Body of pancreas (tissue), 4 donors: Measurements from ENCODE around the gene UTP20. TPM values are rescaled to one million over a fixed set of nuclear protein-coding genes. Genes with fewer than 3 reads are reported as not detected.

ENCODE experiments used
- ATAC-seq: fragments of 150-250 bp; one replicate; pipeline ENCODE4 v1.9.1; 2016
- DNase-seq, 4 donors: peaks; one replicate each; pipeline ENCODE4 v3.0.0-alpha.2; 2019
- H3K27ac ChIP-seq, 4 donors: fragments of 200-600 bp; sonication (generic); 1 replicate in 3 of 4; 2 replicates in 1 of 4; pipeline versions ENCODE4 v1.5.1 to v1.6.1; 2016 to 2019; ENCODE audit warnings: mild to moderate bottlenecking in 1 of 4, mixed read lengths in 1 of 4, moderate library complexity in 1 of 4
- H3K27me3 ChIP-seq, 2 donors: fragments of 200-600 bp; sonication (generic); one replicate each; pipeline ENCODE4 v1.6.0; 2016; ENCODE audit warnings: mild to moderate bottlenecking in 1 of 2
- H3K36me3 ChIP-seq, 2 donors: fragments of 200-600 bp; sonication (generic); replicated peaks in 1 of 2; 2 replicates each; pipeline ENCODE4 v1.5.1; 2016; ENCODE audit warnings: low read depth in 2 of 2; ENCODE audit not compliant: insufficient read depth in 1 of 2
- H3K4me1 ChIP-seq: fragments of 200-600 bp; sonication (generic); one replicate; pipeline ENCODE4 v1.6.0; 2016
- H3K4me3 ChIP-seq, 2 donors: fragments of 200-600 bp; sonication (generic); 1 replicate in 1 of 2; 2 replicates in 1 of 2; pipeline ENCODE4 v1.5.1; 2016 to 2019
- H3K9me3 ChIP-seq, 3 donors: fragments of 200-600 bp; sonication (generic); 1 replicate in 2 of 3; 2 replicates in 1 of 3; pipeline ENCODE4 v1.5.1; 2016
- CTCF ChIP-seq, 7 experiments: fragments of 450-650 bp in 4 of 7; fragments of 200-600 bp in 3 of 7; sonication (generic) in 3 of 7; IDR thresholded peaks; one replicate each; pipeline ENCODE4 v1.5.1; 2016 to 2019; ENCODE audit warnings: antibody characterized with exemption in 7 of 7
- POLR2A ChIP-seq, 3 donors: fragments of 450-650 bp; IDR thresholded peaks; one replicate each; pipeline ENCODE4 v1.6.1; 2016; ENCODE audit warnings: antibody characterized with exemption in 3 of 3, mild to moderate bottlenecking in 2 of 3
- WGBS, 2 donors: methylation state at CpG; one replicate each; pipeline ENCODE4 v1.1.5; 2017; 5-methylcytosine and 5-hydroxymethylcytosine counted together
- intact Hi-C: fragments of 100-400 bp; cut with DNase I; formaldehyde crosslinking; loops from one replicate; pipeline ENCODE4 v1.15.1; 2023
- total RNA-seq, 2 donors: library from RNA; depleted of rRNA; stranded (reverse); fragments of >200 nt; gene quantifications; one replicate each; pipeline ENCODE4 v1.1.0, GENCODE V29; 2016

The UTP20 gene
- total RNA-seq, 2 donors from 2014 or later = 7.5 to 7.9 TPM

GRCh38 chr12:101305226-101305779 lies 25.4 kb downstream of the UTP20 start:
- intact Hi-C loops = no loop called here
- H3K36me3 ChIP-seq = peaks cover 0 to 23% of the 10 kb centered on the region in 2 donors
- TF ChIP-seq POLR2A (IDR thresholded peaks at IDR 0.05) (no peak), CTCF (IDR thresholded peaks at IDR 0.05) (no peak)
- no peaks in the 10 kb centered on the region for H3K27me3 ChIP-seq
- no peak overlapping the region for H3K27ac ChIP-seq
- ATAC-seq = no peak
- DNase-seq = no peak
- WGBS, 2 donors = 92 to 95% methylated on average over 2 of the region's 2 CpGs
- no peaks in the 10 kb centered on the region for H3K4me1 ChIP-seq
- H3K9me3 ChIP-seq = no peaks in the 10 kb centered on the region
- no peak overlapping the region for H3K4me3 ChIP-seq

GRCh38 chr12:101305794-101306193 lies 25.9 kb downstream of the UTP20 start:
- DNase-seq (no peak), ATAC-seq (no peak)
- no peaks in the 10 kb centered on the region for H3K27me3 ChIP-seq
- intact Hi-C loops = no loop called here
- no peaks in the 10 kb centered on the region for H3K4me1 ChIP-seq
- whole genome bisulfite sequencing, 2 donors = 78 to 83% methylated on average over 2 of the region's 2 CpGs
- no peak overlapping the region for H3K4me3 ChIP-seq
- TF ChIP-seq POLR2A (IDR thresholded peaks at IDR 0.05) = no peak
- H3K36me3 ChIP-seq = peaks cover 0 to 19% of the 10 kb centered on the region in 2 donors
- H3K9me3 ChIP-seq = no peaks in the 10 kb centered on the region
- no peak overlapping the region for H3K27ac ChIP-seq

GRCh38 chr12:101322480-101322879 lies 42.6 kb downstream of the UTP20 start:
- Histone ChIP-seq H3K4me1 (no peaks in the 10 kb centered on the region), H3K9me3 (no peaks in the 10 kb centered on the region), H3K27me3 (no peaks in the 10 kb centered on the region), H3K4me3 (no peak overlapping the region), H3K36me3 (peaks cover 0 to 14% of the 10 kb centered on the region in 2 donors), H3K27ac (no peak overlapping the region)
- TF ChIP-seq POLR2A (IDR thresholded peaks at IDR 0.05) (no peak), CTCF (IDR thresholded peaks at IDR 0.05) (no peak)
- DNase-seq = no peak
- intact Hi-C loops = no loop called here
- ATAC-seq = no peak

- intact Hi-C loops = no loop called here
- Histone ChIP-seq H3K36me3 (peaks cover 0 to 17% of the 10 kb centered on the region in 2 donors), H3K4me3 (no peak overlapping the region), H3K4me1 (no peaks in the 10 kb centered on the region), H3K9me3 (no peaks in the 10 kb centered on the region), H3K27ac (no peak overlapping the region), H3K27me3 (no peaks in the 10 kb centered on the region)
- DNase-seq = no peak
- WGBS, 2 donors = 97 to 98% methylated on average over 1 of the region's 1 CpG
- TF ChIP-seq CTCF (IDR thresholded peaks at IDR 0.05) = no peak
- no peak for TF ChIP-seq POLR2A (IDR thresholded peaks at IDR 0.05)
- ATAC-seq = no peak
Measured at GRCh38 chr12:101323255-101323654, 43.4 kb downstream of the UTP20 start.

- WGBS, 2 donors = 72 to 92% methylated on average over 3 of the region's 3 CpGs
- Histone ChIP-seq H3K4me3 (no peak overlapping the region), H3K4me1 (no peaks in the 10 kb centered on the region), H3K9me3 (no peaks in the 10 kb centered on the region), H3K36me3 (peaks cover 0 to 19% of the 10 kb centered on the region in 2 donors), H3K27me3 (no peaks in the 10 kb centered on the region), H3K27ac (no peak overlapping the region)
- no peak for TF ChIP-seq POLR2A (IDR thresholded peaks at IDR 0.05)
- intact Hi-C loops = no loop called here
- DNase-seq = no peak
- no peak for ATAC-seq
Measured at GRCh38 chr12:101325590-101325989, 45.7 kb downstream of the UTP20 start.

- Histone ChIP-seq H3K27ac (no peak overlapping the region), H3K4me3 (no peak overlapping the region), H3K4me1 (no peaks in the 10 kb centered on the region), H3K27me3 (no peaks in the 10 kb centered on the region), H3K36me3 (peaks cover 0 to 14% of the 10 kb centered on the region in 2 donors), H3K9me3 (no peaks in the 10 kb centered on the region)
- no peak for TF ChIP-seq CTCF (IDR thresholded peaks at IDR 0.05)
- no peak for TF ChIP-seq POLR2A (IDR thresholded peaks at IDR 0.05)
- intact Hi-C loops = no loop called here
- ATAC-seq = no peak
- 91 to 95% methylated on average over 8 of the region's 8 CpGs for WGBS, 2 donors
- DNase-seq = no peak
Measured at GRCh38 chr12:101327051-101327450, 47.1 kb downstream of the UTP20 start.
